ENCODE data around the gene CARD9.
A peak's percentile ranks its signal among the peaks of the same experiment; 100 is the strongest.

The CARD9 gene

DNA sequence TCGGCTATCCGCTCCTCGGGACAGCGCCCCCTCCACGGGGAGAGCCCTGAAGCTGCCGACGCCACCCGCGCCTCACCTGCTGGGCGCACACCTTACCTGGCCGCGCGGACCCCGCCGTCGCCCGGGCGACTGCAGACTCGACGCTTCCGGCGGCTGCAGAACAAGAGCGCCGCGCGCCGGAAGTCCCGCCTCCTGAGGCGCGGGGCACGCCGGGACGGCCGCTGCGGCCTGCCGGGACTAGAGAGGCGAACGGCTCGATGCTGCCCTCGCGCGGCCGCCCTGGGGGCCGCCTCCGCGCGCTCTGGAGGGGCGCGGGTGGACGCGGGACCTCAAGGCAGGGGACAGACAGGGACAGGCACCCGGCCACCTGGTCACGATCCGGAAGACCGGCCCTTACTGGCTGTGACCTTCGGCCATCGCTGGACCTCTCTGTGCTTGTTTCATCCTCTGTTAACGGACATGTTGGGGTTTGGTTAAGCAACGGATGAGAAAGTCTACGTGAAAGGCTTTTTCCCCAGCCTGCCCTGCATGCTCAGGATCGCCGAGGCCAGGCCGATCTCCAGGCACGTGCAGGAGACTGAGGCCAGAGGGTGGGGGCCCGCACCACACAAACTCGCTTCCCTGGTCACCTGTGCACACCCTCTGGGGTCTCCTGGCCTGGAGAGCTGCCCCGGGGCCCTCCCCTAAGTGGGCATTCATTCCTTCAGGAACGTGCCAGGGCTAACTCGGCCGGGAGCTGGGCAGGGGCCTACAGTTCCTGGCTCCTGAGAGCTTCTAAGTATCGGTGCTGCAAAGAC, 26.8 kb upstream of the CARD9 start, which contains the start of gene SNAPC4:
Gene SNAPC4, minus strand, starts transcription at position 133 of the 797 bp plus-strand sequence. CDS start 1,742 bp downstream, outside the sequence.
- Histone ChIP-seq H3K79me2 (ENCODE audit: control insufficient read depth, low read length) (peaks cover 34% of the 10 kb centered on the region), H3K9me2 (replicated peaks; ENCODE audit: control insufficient read depth, low read length) (no peaks in the 10 kb centered on the region), H3K4me2 (ENCODE audit: low read length) (peak within 1 kb of the TSS; percentile 75), H3K9me3 (ENCODE audit: control insufficient read depth, insufficient read depth, low read length) (no peaks in the 10 kb centered on the region), H3K36me3 (ENCODE audit: control insufficient read depth, low read length) (peaks cover 73% of the 10 kb centered on the region), H3K27me3 (ENCODE audit: control insufficient read depth, low read length) (no peaks in the 10 kb centered on the region), H3K4me3 (ENCODE audit: low read length) (peak within 1 kb of the TSS; percentile 95), H3K4me1 (ENCODE audit: control insufficient read depth, low read length) (peaks cover 19% of the 10 kb centered on the region), H3F3A (ENCODE audit: control insufficient read depth, insufficient read depth) (peaks cover 14% of the 10 kb centered on the region; the same call in 1 of the 2 replicates), H3K27ac (ENCODE audit: low read depth, low read length) (peak within 1 kb of the TSS; percentile 38), H4K20me1 (ENCODE audit: control insufficient read depth, insufficient read depth, low read depth, low read length) (no peaks in the 10 kb centered on the region; the same call in none of the 2 replicates)
- TF ChIP-seq CTCF (IDR thresholded peaks at IDR 0.05; ENCODE audit: low read depth, low read length, poor library complexity, severe bottlenecking) = peak; percentile 92
- TF ChIP-seq EZH2phosphoT487 (IDR thresholded peaks at IDR 0.05; ENCODE audit: borderline replicate concordance, low read length) = no peak

GRCh38 chr9:136399176-136400037, 25.9 kb upstream of the CARD9 start:
- Histone ChIP-seq H4K20me1 (ENCODE audit: control insufficient read depth, insufficient read depth, low read depth, low read length) (no peaks in the 10 kb centered on the region; the same call in none of the 2 replicates), H3K79me2 (ENCODE audit: control insufficient read depth, low read length) (peaks cover 34% of the 10 kb centered on the region), H3K27me3 (ENCODE audit: control insufficient read depth, low read length) (no peaks in the 10 kb centered on the region), H3K27ac (ENCODE audit: low read depth, low read length) (peak overlapping the region; percentile 38), H3K36me3 (ENCODE audit: control insufficient read depth, low read length) (peaks cover 72% of the 10 kb centered on the region), H3K4me2 (ENCODE audit: low read length) (peak overlapping the region; percentile 75), H3K9me2 (replicated peaks; ENCODE audit: control insufficient read depth, low read length) (no peaks in the 10 kb centered on the region), H3F3A (ENCODE audit: control insufficient read depth, insufficient read depth) (peaks cover 14% of the 10 kb centered on the region; the same call in 1 of the 2 replicates), H3K4me3 (ENCODE audit: low read length) (peak overlapping the region; percentile 95), H3K4me1 (ENCODE audit: control insufficient read depth, low read length) (peaks cover 16% of the 10 kb centered on the region), H3K9me3 (ENCODE audit: control insufficient read depth, insufficient read depth, low read length) (no peaks in the 10 kb centered on the region)
- TF ChIP-seq CTCF (IDR thresholded peaks at IDR 0.05; ENCODE audit: low read depth, low read length, poor library complexity, severe bottlenecking) = no peak
- no peak for TF ChIP-seq EZH2phosphoT487 (IDR thresholded peaks at IDR 0.05; ENCODE audit: borderline replicate concordance, low read length)

- Histone ChIP-seq H3K79me2 (ENCODE audit: control insufficient read depth, low read length) (peaks cover 34% of the 10 kb centered on the region), H4K20me1 (ENCODE audit: control insufficient read depth, insufficient read depth, low read depth, low read length) (no peaks in the 10 kb centered on the region; the same call in 1 of the 2 replicates), H3K9me3 (ENCODE audit: control insufficient read depth, insufficient read depth, low read length) (no peaks in the 10 kb centered on the region), H3F3A (ENCODE audit: control insufficient read depth, insufficient read depth) (peaks cover 14% of the 10 kb centered on the region; the same call in 1 of the 2 replicates), H3K36me3 (ENCODE audit: control insufficient read depth, low read length) (peaks cover 72% of the 10 kb centered on the region), H3K4me3 (ENCODE audit: low read length) (peak overlapping the region; percentile 95; the same call in 1 of the 2 replicates), H3K27me3 (ENCODE audit: control insufficient read depth, low read length) (no peaks in the 10 kb centered on the region), H3K27ac (ENCODE audit: low read depth, low read length) (no peak overlapping the region), H3K4me1 (ENCODE audit: control insufficient read depth, low read length) (peaks cover 16% of the 10 kb centered on the region), H3K4me2 (ENCODE audit: low read length) (peak overlapping the region; percentile 75), H3K9me2 (replicated peaks; ENCODE audit: control insufficient read depth, low read length) (no peaks in the 10 kb centered on the region)
- no peak for TF ChIP-seq CTCF (IDR thresholded peaks at IDR 0.05; ENCODE audit: low read depth, low read length, poor library complexity, severe bottlenecking)
- TF ChIP-seq EZH2phosphoT487 (IDR thresholded peaks at IDR 0.05; ENCODE audit: borderline replicate concordance, low read length) = no peak
Measured at GRCh38 chr9:136398286-136398685, 24.8 kb upstream of the CARD9 start.

Data from DOHH2 (cell line).